ENCODE measurements around the gene C7orf57.

C7orf57 gene

DNA sequence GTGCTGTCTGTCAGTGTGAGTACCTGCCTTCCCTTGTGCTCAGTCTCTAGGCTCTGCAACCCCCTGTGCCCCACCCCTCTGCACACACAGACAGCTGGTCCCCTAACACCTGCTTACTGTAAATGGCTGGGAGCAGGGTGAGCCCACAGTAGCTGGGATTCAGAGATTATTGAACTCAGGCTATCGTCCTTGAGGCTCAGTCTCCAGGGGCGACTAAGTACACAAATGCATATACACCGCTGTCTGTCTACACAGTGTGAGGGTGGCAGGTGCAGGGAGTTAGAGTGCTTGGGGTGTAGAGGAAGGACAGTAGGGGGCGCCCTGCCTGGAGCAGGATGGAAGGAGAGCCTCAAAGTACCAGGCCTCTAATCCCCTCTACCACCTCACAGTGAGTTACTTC is 66.6 kb downstream of the C7orf57 start:
- Histone ChIP-seq H3K4me2 (no peak overlapping the region), H3K27ac (no peak overlapping the region), H3K9me3 (replicated peaks in 1 of 11) (0 out of 22 replicates have a peak, but pooled peaks cover 0 to 5% (median 0%) of the 10 kb centered on the region in 11 experiments), H4K20me1 (peaks cover 0 to 55% (median 0%) of the 10 kb centered on the region in 11 experiments; a peak in 4 of 22 replicates), H3K9ac (no peak overlapping the region), H3K36me3 (peaks cover 0 to 93% (median 27%) of the 10 kb centered on the region in 11 experiments; a peak in 13 of 22 replicates), H3K4me1 (peaks cover 0 to 31% (median 22%) of the 10 kb centered on the region in 10 experiments; a peak in 17 of 20 replicates), H3K4me3 (no peak overlapping the region), H3K27me3 (no peaks in the 10 kb centered on the region)
- TF ChIP-seq Cebpa-rat (IDR thresholded peaks at IDR 0.05): no peak

DNA sequence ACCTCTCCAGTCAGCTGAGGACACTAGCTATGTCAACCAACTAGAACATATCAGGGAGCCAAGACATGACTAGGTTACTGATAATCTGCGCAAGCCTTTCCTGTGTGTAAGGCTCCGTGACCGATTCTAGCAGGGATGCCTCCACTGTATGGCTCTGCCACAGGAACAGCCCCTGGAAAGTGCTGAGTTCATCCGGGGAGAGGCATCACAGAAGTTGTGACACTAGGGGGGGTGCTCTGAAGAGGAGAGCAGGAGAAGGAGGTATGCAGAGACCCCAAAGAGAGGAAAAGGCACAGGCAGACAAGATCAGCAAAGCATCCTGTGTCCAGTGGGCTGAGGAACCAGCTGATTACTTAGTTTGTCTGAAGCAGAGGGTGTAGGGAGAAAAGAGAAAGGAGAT is 67.2 kb downstream of the C7orf57 start:
- H3K4me2 ChIP-seq: no peak overlapping the region
- H3K9ac ChIP-seq: no peak overlapping the region
- H3K4me1 ChIP-seq: peaks cover 0 to 26% (median 17%) of the 10 kb centered on the region in 10 experiments; a peak in 17 of 20 replicates
- no peaks in the 10 kb centered on the region for H3K27me3 ChIP-seq
- peaks cover 0 to 61% (median 0%) of the 10 kb centered on the region in 11 experiments; a peak in 4 of 22 replicates for H4K20me1 ChIP-seq
- H3K4me3 ChIP-seq: no peak overlapping the region
- H3K27ac ChIP-seq: no peak overlapping the region
- peaks cover 0 to 98% (median 30%) of the 10 kb centered on the region in 11 experiments; a peak in 13 of 22 replicates for H3K36me3 ChIP-seq
- H3K9me3 ChIP-seq (replicated peaks in 1 of 11): 0 out of 22 replicates have a peak, but pooled peaks cover 0 to 5% (median 0%) of the 10 kb centered on the region in 11 experiments
- no peak for TF ChIP-seq Cebpa-rat (IDR thresholded peaks at IDR 0.05)

DNA sequence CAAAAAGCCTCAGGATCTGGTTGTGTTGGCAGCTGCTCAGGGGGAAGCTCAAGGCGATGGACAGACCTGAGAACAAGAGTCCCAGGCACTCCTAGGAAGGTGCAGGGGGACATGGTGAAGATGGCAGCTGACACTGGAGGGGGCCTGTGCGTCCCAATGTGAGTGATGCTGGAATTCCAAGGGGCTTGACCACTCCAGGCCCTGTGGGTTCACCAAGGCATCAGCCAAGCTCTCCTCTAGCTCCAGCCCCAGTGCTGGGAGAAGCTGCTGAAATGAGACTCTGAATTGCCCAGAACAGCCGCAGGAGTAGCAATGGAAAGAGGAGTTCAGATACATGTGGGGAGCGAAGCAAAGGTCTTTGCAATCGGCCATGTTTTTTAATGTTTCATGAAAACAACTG is 69.7 kb downstream of the C7orf57 start:
- Histone ChIP-seq H3K9ac (no peak overlapping the region), H3K27me3 (no peaks in the 10 kb centered on the region), H4K20me1 (peaks cover 0 to 86% (median 0%) of the 10 kb centered on the region in 11 experiments; a peak in 4 of 22 replicates), H3K4me3 (no peak overlapping the region), H3K9me3 (replicated peaks in 1 of 11) (0 out of 22 replicates have a peak, but pooled peaks cover 0 to 5% (median 0%) of the 10 kb centered on the region in 11 experiments), H3K4me2 (no peak overlapping the region), H3K4me1 (peaks cover 0 to 3% (median 0%) of the 10 kb centered on the region in 10 experiments; a peak in 3 of 20 replicates), H3K27ac (no peak overlapping the region), H3K36me3 (peaks cover 0 to 99% (median 38%) of the 10 kb centered on the region in 11 experiments; a peak in 13 of 22 replicates)
- TF ChIP-seq Cebpa-rat (IDR thresholded peaks at IDR 0.05): no peak

DNA sequence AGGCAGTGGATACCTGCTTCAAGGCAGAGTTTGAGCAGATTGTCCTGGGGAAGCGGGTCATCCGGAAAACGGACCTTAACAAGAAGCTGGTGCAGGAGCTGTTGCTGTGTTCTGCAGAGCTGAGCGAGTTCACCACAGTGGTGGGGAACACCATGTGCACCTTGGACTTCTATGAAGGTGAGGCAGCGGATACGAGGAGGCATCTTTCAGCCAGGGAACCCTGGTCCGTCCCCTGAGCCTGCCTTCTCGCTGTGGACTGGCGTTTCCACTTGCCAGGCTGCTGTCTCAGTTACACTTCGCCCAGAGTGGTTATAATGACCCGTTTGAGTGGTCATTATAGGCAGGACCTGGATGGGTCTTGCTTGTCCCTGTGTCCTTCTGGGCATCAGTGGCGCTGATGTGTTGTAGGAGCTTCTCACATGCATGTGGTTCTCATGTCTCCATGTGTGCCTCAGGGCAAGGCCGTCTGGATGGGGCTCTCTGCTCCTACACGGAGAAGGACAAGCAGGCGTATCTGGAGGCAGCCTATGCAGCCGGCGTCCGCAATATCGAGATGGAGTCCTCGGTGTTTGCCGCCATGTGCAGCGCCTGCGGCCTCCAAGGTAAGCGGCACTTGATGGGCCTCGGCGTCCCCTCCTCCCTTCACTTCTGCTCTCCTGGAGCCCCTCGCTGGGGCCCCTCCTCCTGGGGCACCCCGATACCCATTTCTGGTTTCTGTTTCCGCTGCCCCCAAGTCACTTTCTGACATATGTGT is 71.7 kb downstream of the C7orf57 start:
- no peak for TF ChIP-seq Cebpa-rat (IDR thresholded peaks at IDR 0.05)
- no peak overlapping the region for H3K4me2 ChIP-seq
- peaks cover 0 to 78% (median 29%) of the 10 kb centered on the region in 11 experiments; a peak in 13 of 22 replicates for H3K36me3 ChIP-seq

DNA sequence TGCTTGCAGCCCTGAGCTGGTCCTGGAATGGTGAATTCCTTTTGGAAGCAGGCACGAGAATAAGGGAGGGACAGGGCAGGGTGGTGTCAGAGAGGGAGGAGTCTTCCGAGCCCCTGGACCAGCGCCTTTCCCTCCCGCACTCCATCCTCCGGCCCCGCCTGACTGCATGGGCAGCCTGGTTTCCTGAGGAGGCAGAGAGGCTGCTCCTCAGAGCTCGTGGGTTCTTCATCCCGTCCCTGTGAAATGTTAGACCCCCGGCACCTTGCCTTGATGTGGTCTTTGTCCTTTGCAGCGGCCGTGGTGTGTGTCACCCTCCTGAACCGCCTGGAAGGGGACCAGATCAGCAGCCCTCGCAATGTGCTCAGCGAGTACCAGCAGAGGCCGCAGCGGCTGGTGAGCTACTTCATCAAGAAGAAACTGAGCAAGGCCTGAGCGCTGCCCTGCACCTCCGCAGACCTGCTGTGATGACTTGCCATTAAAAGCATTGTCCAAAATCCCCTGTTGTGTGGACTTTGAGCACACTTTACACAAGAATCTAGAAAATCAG is 72.7 kb downstream of the C7orf57 start:
- H3K4me3 ChIP-seq: no peak overlapping the region
- no peaks in the 10 kb centered on the region for H3K27me3 ChIP-seq
- H4K20me1 ChIP-seq: peaks cover 0 to 69% (median 0%) of the 10 kb centered on the region in 11 experiments; a peak in 4 of 22 replicates
- H3K9ac ChIP-seq: no peak overlapping the region
- peaks cover 0 to 3% (median 0%) of the 10 kb centered on the region in 10 experiments; a peak in 2 of 20 replicates for H3K4me1 ChIP-seq
- no peak overlapping the region for H3K4me2 ChIP-seq
- H3K36me3 ChIP-seq: peaks cover 0 to 69% (median 20%) of the 10 kb centered on the region in 11 experiments; a peak in 13 of 22 replicates
- H3K9me3 ChIP-seq (replicated peaks in 1 of 11): no peaks in the 10 kb centered on the region
- TF ChIP-seq Cebpa-rat (IDR thresholded peaks at IDR 0.05): no peak
- no peak overlapping the region for H3K27ac ChIP-seq

More for the DNA sequence above, 71.7 kb downstream of the C7orf57 start:
- no peak overlapping the region for H3K4me3 ChIP-seq
- H3K4me1 ChIP-seq: peaks cover 0 to 3% (median 0%) of the 10 kb centered on the region in 10 experiments; a peak in 1 of 20 replicates
- H3K27ac ChIP-seq: no peak overlapping the region
- H3K27me3 ChIP-seq: no peaks in the 10 kb centered on the region
- H4K20me1 ChIP-seq: peaks cover 0 to 77% (median 0%) of the 10 kb centered on the region in 11 experiments; a peak in 4 of 22 replicates
- no peak overlapping the region for H3K9ac ChIP-seq
- H3K9me3 ChIP-seq (replicated peaks in 1 of 11): 0 out of 22 replicates have a peak, but pooled peaks cover 0 to 5% (median 0%) of the 10 kb centered on the region in 11 experiments

DNA sequence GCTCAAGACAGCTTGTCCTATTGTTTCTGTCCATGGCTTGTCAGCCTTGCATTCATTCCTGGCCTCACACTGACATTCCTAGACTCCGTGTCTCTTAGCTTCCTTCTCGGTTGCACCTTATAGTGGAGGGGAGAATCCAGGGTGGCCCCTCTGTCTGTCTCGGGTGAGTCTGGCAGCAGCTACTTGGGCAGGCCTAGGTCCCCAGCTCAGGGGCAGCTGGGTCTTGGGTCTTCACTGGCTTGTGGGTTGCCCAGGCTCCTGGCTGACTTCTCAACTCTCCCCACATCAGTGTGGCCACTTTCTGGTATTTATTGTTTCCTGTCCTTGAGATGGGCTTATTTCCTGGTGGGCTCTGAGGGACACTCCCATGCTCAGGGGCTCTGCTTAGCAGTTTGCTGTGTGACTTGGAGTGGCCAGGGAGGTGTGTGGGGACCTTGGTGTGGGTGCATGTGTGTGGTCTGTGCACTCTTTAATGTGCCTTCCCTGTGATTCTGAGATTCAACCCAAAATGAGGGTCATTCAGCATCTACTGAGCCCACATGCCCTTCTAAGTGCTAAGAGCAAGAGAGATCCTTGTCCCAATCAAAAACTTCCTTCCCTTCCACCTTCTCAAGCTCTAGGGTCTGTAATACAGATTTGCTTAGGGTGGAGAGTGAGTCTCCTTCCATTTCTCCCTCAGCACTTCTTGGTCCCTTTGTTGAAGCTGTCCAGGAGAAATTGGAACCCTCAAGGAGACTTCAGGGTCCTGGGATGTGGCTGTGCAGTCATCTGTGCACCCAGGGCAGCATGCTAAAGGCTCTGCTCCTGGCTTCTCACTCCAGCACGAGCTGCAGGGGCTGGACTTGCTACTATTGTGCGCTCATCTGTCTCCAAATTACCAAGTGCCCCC is 73.9 kb downstream of the C7orf57 start:
- H3K4me1 ChIP-seq: peaks cover 0 to 8% (median 0%) of the 10 kb centered on the region in 10 experiments; a peak in 5 of 20 replicates
- no peak overlapping the region for H3K9ac ChIP-seq
- H3K27ac ChIP-seq: no peak overlapping the region
- no peak for TF ChIP-seq Cebpa-rat (IDR thresholded peaks at IDR 0.05)
- peaks cover 0 to 57% (median 15%) of the 10 kb centered on the region in 11 experiments; a peak in 12 of 22 replicates for H3K36me3 ChIP-seq
- no peak overlapping the region for H3K4me3 ChIP-seq
- H3K27me3 ChIP-seq: no peaks in the 10 kb centered on the region
- no peaks in the 10 kb centered on the region for H3K9me3 ChIP-seq (replicated peaks in 1 of 11)
- peaks cover 0 to 57% (median 0%) of the 10 kb centered on the region in 11 experiments; a peak in 4 of 22 replicates for H4K20me1 ChIP-seq
- no peak overlapping the region for H3K4me2 ChIP-seq

DNA sequence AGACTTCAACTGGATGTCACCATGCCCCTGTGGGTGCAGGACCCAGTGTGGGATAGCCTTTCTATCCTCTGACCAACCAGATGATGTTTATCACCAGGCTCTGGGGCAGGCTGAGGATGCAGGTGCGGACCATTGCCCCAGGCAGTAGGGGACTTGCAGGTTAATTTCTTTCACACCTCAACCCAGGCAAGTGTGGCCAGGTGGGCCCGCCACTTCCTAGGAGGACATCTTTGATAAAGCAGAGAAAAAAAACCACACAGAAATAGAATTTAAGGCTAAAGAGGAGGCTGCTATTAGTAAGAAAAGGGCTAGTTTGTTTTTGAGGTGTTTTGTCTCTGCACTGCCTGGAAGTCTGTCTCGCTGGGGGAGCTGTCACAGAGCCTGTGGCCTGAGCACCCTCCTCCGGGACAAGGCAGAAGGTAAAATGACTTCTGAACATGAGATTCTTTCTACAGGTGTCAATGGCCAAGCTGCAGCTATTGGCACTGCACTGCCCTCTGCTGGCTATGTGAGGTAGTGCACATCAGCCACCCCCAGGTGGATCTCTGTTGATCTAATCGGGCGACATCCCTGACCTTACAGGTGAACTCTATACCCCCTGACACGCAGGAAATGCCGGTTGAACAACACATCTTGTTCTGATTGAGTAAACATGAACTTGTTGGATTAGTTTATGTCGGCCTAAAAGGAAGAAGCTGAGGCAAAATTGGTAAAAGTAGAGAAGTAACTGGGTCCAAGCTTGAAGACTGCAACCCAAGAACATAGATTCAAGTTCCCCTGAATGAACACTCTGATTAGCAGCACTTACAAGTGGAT is 74.7 kb downstream of the C7orf57 start:
- H4K20me1 ChIP-seq: peaks cover 0 to 49% (median 0%) of the 10 kb centered on the region in 11 experiments; a peak in 4 of 22 replicates
- TF ChIP-seq Cebpa-rat (IDR thresholded peaks at IDR 0.05): no peak
- no peak overlapping the region for H3K27ac ChIP-seq
- H3K27me3 ChIP-seq: no peaks in the 10 kb centered on the region
- H3K4me1 ChIP-seq: peaks cover 0 to 8% (median 0%) of the 10 kb centered on the region in 10 experiments; a peak in 5 of 20 replicates
- H3K9me3 ChIP-seq (replicated peaks in 1 of 11): no peaks in the 10 kb centered on the region
- H3K36me3 ChIP-seq: peaks cover 0 to 49% (median 15%) of the 10 kb centered on the region in 11 experiments; a peak in 12 of 22 replicates
- no peak overlapping the region for H3K9ac ChIP-seq
- H3K4me3 ChIP-seq: no peak overlapping the region
- no peak overlapping the region for H3K4me2 ChIP-seq

Measured in BLaER1 treated with 17β-estradiol and CSF1 and Interleukin-3, amounts not matched to agents 10 nM and 100 nM (cell line).